NCI-H748 (cell line): ENCODE measurements around the gene RPL12.

Source experiments
- DNase-seq: peaks from one replicate; lab custom pipeline; 2025; ENCODE audit not compliant: unreplicated experiment; lab: John Stamatoyannopoulos, UW

The RPL12 gene

GRCh38 chr9:127406799-127407491 lies 44.3 kb downstream of the RPL12 start:
- no peak for DNase-seq

DNA sequence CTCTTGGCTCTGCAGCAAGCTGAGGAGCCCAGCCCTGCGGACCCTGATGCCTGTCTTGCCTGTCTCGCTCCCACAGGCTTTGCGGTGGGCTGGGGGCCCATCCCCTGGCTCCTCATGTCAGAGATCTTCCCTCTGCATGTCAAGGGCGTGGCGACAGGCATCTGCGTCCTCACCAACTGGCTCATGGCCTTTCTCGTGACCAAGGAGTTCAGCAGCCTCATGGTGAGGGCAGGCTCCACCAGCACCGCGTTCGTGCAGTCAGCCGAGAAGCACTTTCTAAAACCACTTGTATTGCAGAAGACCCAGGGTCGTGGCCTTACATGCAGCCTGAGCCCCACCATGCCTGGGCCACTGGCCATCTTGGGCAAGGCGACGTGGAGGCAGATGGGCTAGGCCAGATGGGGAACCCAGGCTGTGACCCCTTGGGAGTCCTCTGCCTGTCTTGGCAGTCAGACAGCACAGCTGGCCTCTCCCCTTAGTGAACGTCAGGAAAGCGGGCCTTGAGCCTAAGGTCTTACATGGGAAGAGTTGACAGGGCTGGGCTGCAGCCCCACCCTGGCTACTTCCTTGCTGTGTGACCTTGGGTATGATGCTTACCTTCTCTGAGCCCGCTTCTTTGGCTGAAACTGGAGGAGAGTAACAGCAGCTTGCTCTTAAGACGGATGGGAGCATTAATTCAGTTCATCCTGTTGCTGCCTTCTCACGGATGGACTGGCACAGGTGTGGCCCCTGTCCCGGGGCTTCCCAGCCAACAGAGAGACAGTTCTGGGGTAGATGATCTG lies 45.7 kb downstream of the RPL12 start:
- no peak for DNase-seq

- DNase-seq = no peak
Measured at GRCh38 chr9:127404631-127405030, 46.6 kb downstream of the RPL12 start.

DNA sequence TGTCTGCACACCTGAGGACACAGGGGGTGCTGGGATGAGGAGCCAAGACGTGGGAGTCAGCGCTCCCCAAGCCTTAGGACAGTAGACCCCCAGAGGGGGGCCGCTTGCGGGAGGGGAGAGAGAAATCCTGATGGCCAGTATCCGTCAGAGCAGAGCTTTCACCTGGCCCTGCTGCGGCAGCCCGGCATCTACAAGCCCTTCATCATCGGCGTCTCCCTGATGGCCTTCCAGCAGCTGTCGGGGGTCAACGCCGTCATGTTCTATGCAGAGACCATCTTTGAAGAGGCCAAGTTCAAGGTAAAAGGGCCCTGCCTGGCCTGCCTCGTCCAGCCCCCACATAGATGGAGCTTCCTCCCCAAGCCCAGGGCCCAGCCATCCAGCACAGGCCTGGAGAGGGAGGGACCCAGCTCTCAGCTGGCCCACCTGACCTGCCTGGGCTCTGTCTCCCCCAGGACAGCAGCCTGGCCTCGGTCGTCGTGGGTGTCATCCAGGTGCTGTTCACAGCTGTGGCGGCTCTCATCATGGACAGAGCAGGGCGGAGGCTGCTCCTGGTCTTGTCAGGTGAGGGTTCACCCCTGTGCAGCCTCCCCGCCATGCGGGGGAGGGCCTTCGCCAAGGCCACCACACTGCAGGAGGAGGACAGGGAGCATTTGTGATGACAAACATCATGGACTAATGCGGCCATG lies 47.6 kb downstream of the RPL12 start:
- no peak for DNase-seq

GRCh38 chr9:127402401-127403090 lies 48.7 kb downstream of the RPL12 start:
- no peak for DNase-seq

DNA sequence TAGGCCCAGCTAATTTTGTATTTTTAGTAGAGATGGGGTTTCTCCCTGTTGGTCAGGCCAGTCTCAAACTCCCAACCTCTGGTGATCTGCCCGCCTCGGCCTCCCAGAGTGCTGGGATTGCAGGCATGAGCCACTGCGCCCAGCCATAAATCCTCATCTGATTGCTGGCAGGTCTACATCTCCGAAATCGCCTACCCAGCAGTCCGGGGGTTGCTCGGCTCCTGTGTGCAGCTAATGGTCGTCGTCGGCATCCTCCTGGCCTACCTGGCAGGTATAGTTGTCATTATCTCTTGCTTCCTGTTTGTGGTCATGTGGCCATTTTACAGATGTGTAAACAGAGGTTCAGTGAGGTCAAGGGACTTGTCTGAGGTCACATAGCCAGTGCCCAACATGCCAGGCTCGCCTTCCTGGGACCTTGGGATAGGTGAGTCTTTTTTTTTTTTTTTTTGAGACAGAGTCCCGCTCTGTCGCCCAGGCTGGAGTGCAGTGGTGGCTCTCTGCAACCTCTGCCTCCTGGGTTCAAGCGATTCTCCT lies 51.4 kb downstream of the RPL12 start:
- no peak for DNase-seq

DNA sequence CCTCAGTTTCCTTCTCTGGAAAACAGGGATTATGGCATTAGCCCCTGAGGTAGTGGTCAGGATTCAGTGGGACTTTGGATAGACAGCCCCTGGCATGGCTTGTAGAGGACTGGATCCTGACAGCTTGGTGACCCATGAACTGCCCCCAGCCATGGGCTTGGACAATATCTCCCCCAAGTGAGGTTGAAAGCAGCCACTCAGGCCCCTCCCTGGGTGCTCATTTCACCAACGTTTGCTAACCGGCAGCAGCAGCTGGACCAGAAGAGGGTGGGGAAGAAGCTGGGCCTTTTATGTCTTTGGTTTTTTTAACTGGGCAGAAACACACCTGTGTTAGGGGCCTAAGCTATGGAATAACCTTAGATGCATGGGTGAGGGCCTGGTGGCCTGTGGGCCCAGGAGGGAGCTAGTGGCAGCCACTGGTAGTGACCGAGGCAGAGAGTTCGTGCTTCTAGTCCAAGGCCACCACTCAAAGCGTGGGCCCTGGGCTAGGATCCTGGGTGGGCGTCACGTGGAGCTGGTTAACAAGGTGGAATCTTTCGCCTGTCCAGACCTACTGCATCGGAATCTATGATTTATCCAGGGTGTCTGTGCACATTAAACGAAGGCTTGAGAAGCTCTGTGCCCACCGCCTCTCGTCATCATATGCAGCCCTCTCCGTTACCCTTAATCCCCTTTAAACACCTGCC lies 52.3 kb downstream of the RPL12 start:
- no peak for DNase-seq

DNA sequence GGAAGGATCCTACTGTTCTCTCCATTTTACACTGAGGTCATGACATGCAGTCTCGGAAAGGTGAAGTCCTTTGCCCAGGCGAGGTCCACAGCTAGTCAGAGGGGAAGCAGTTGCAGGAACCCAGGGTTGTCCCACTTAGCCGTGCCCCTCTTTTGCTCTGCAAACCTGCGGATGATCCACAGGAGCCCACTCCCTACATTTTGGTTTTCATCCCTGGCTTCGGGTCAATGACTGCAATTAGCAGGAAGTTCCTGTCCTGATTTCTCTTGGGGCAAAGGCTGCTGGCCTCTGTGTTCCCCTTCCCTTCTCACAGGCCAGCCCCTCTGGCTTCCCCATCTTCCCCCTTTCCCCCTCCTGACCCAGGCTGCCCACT lies 52.9 kb downstream of the RPL12 start:
- DNase-seq = no peak
